Duodenal mucosa (tissue), 2 donors: Measurements from ENCODE around the gene PHACTR1.
"Not testable (repeated sequence)": the region's sequence is repeated elsewhere in the genome, so short reads cannot be mapped to it uniquely, and the experiment has no call there.

Source experiments
- H3K27ac ChIP-seq: one replicate; pipeline ENCODE4 v1.7.0; 2013; ENCODE audit warnings: low read depth, low read length
- H3K27me3 ChIP-seq, 2 donors: one replicate each; pipeline ENCODE4 v1.7.0; 2013; ENCODE audit warnings: low read length in 2 of 2, control low read depth in 1 of 2; ENCODE audit not compliant: insufficient read depth in 2 of 2, control insufficient read depth in 1 of 2
- H3K36me3 ChIP-seq, 2 donors: one replicate each; pipeline ENCODE4 v1.7.0; 2013; ENCODE audit warnings: low read length in 2 of 2, control low read depth in 1 of 2; ENCODE audit not compliant: insufficient read depth in 2 of 2, control insufficient read depth in 1 of 2
- H3K4me1 ChIP-seq, 2 donors: one replicate each; pipeline ENCODE4 v1.7.0; 2013; ENCODE audit warnings: low read length in 2 of 2, control low read depth in 1 of 2; ENCODE audit not compliant: insufficient read depth in 2 of 2, control insufficient read depth in 1 of 2
- H3K4me3 ChIP-seq, 2 donors: one replicate each; pipeline ENCODE4 v1.7.0; 2013; ENCODE audit warnings: low read length in 2 of 2, low read depth in 1 of 2
- H3K9ac ChIP-seq, 2 donors: one replicate each; pipeline ENCODE4 v1.7.0; 2013; ENCODE audit warnings: low read length in 2 of 2, low read depth in 1 of 2
- H3K9me3 ChIP-seq, 2 donors: one replicate each; pipeline ENCODE4 v1.7.0; 2013; ENCODE audit warnings: low read length in 2 of 2, control low read depth in 1 of 2; ENCODE audit not compliant: control insufficient read depth in 1 of 2

Gene PHACTR1

DNA sequence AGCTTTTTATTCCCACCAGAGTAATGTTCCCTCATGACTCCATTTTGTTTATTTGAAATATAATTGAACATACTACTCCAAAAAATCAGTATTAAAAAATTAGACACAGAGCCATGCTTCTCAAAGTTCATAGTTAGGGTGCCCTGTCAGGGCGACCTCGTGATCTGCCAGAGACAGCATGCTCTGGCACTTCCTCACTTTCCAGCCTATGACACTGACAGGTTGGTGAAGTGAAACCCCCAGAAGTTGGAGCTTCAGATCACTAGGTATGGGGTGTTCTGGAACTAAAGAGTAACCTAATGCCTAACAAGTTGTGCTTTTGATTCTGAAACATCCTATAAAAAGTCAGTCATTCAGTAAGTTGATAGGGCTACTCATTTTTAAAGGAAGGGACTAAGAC is 518.8 kb downstream of the PHACTR1 start:
- H3K9ac ChIP-seq, result no peak overlapping the region
- no peaks in the 10 kb centered on the region for H3K9me3 ChIP-seq
- H3K36me3 ChIP-seq, result no peaks in the 10 kb centered on the region
- H3K27ac ChIP-seq, result no peak overlapping the region
- H3K4me3 ChIP-seq, result no peak overlapping the region
- no peaks in the 10 kb centered on the region for H3K27me3 ChIP-seq
- H3K4me1 ChIP-seq, result no peaks in the 10 kb centered on the region

DNA sequence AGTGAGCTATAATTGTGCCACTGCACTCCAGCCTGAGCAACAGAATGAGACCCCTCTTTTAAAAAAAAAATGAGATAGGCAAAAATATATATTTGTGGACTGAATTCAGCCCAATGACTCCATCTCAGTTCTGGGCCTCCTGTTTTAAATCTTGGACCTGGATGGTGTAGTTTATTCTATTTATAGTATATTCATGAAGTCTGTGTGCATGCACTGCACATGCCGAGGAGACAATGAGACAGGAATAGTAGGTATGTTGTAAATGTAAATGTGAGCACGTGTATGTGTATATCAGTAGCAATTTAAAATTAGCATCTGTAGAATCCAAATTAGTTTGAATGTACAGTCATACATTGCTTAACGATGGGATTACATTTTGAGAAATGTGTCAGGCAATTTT is 520.8 kb downstream of the PHACTR1 start:
- no peak overlapping the region for H3K27ac ChIP-seq
- H3K4me1 ChIP-seq, result no peaks in the 10 kb centered on the region
- no peak overlapping the region for H3K4me3 ChIP-seq
- no peaks in the 10 kb centered on the region for H3K9me3 ChIP-seq
- no peaks in the 10 kb centered on the region for H3K36me3 ChIP-seq
- no peaks in the 10 kb centered on the region for H3K27me3 ChIP-seq
- H3K9ac ChIP-seq, result no peak overlapping the region

DNA sequence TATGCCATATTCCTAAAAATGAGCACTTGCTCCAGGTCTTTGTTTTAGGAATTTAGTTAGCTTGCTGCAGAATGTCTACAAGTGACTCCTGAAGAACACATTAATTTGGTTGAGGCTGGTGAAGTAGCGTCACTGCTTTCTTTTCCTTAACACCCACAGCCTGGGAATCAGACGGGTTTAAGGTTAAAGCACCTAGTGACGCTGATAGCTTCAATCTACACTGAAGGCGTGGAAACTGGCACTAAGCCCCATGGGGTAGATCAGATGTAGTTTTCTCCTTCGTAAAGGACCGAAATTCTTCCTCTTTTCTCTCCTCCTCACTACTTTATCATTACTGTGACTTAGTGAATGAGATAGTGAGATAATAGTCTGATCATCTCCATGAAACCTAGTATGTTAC is 521.5 kb downstream of the PHACTR1 start:
- no peaks in the 10 kb centered on the region for H3K27me3 ChIP-seq
- H3K9me3 ChIP-seq, result no peaks in the 10 kb centered on the region
- no peak overlapping the region for H3K27ac ChIP-seq
- no peak overlapping the region for H3K4me3 ChIP-seq
- no peaks in the 10 kb centered on the region for H3K36me3 ChIP-seq
- no peak overlapping the region for H3K9ac ChIP-seq
- H3K4me1 ChIP-seq, result no peaks in the 10 kb centered on the region

DNA sequence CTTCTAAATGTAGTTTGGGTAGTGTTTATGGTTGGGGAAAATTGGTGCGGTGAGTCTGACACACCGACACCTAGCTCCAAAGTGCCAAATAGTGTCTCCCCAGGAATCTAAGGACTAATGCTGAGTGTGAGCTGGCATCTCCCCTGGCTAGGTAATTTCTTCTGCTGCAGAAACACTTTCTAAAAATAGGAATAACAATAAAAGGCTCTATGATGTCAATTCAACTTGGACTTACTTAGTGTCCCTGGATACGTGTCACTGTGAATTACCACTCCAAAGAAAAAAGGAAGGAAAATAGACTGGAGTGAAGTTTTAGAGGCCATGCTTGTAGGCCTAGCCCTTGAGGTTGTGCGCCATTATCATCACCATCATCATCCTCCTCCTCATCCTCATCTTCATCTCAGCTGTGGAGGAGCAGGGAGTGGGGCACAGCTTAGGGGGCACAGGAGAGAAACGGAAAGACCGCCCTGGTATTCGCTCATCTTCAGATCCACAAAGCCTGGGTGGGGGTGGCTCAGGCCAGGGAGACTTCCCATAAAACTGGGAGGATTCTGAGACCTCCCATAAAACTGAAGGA is 522.2 kb downstream of the PHACTR1 start:
- Histone ChIP-seq H3K36me3 (no peaks in the 10 kb centered on the region), H3K27me3 (no peaks in the 10 kb centered on the region), H3K9me3 (no peaks in the 10 kb centered on the region), H3K4me3 (no peak overlapping the region), H3K4me1 (no peaks in the 10 kb centered on the region), H3K9ac (no peak overlapping the region), H3K27ac (no peak overlapping the region)

- no peaks in the 10 kb centered on the region for H3K36me3 ChIP-seq
- H3K27me3 ChIP-seq, result no peaks in the 10 kb centered on the region
- H3K9me3 ChIP-seq, result no peaks in the 10 kb centered on the region
- H3K4me1 ChIP-seq, result no peaks in the 10 kb centered on the region
- no peak overlapping the region for H3K27ac ChIP-seq
- H3K9ac ChIP-seq, result no peak overlapping the region
- no peak overlapping the region for H3K4me3 ChIP-seq
Measured at GRCh38 chr6:13239530-13240455, 523.2 kb downstream of the PHACTR1 start.

DNA sequence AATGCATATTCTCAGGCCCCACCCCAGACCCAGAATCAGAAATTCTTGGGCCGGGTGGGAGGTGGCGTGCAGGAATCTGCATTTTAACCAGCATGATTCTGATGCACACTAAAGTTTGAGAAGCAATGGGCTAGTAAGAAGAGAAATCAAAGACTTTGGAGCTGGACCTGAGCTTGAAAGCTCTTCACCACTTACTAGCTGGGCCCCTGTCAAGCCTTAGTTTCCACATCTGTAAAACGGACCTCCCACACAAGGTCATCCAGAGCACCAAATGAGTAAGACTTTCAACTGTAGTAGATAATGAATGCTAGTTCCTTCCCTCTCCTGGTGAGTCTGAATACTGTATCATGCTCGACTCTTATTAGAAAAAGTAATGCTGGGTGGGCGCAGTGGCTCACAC is 524.8 kb downstream of the PHACTR1 start:
- Histone ChIP-seq H3K9ac (no peak overlapping the region), H3K36me3 (no peaks in the 10 kb centered on the region), H3K27me3 (no peaks in the 10 kb centered on the region), H3K27ac (no peak overlapping the region), H3K4me3 (no peak overlapping the region), H3K4me1 (no peaks in the 10 kb centered on the region), H3K9me3 (no peaks in the 10 kb centered on the region)

GRCh38 chr6:13242178-13242577 is 525.6 kb downstream of the PHACTR1 start:
- Histone ChIP-seq H3K36me3 (no peaks in the 10 kb centered on the region), H3K4me3 (no peak overlapping the region), H3K9ac (no peak overlapping the region), H3K4me1 (no peaks in the 10 kb centered on the region), H3K27me3 (no peaks in the 10 kb centered on the region), H3K9me3 (no peaks in the 10 kb centered on the region), H3K27ac (no peak overlapping the region)

- no peaks in the 10 kb centered on the region for H3K27me3 ChIP-seq
- no peak overlapping the region for H3K9ac ChIP-seq
- H3K4me3 ChIP-seq, result no peak overlapping the region
- H3K9me3 ChIP-seq, result no peaks in the 10 kb centered on the region
- no peaks in the 10 kb centered on the region for H3K36me3 ChIP-seq
- H3K4me1 ChIP-seq, result no peaks in the 10 kb centered on the region
- no peak overlapping the region for H3K27ac ChIP-seq
Measured at GRCh38 chr6:13242590-13242989, 526.0 kb downstream of the PHACTR1 start.

GRCh38 chr6:13243033-13243432 is 526.5 kb downstream of the PHACTR1 start:
- no peaks in the 10 kb centered on the region for H3K36me3 ChIP-seq
- H3K9me3 ChIP-seq, result no peaks in the 10 kb centered on the region
- no peaks in the 10 kb centered on the region for H3K27me3 ChIP-seq
- no peak overlapping the region for H3K9ac ChIP-seq
- H3K27ac ChIP-seq, result no peak overlapping the region
- H3K4me3 ChIP-seq, result no peak overlapping the region
- H3K4me1 ChIP-seq, result no peaks in the 10 kb centered on the region

- H3K9me3 ChIP-seq, H3K4me1 ChIP-seq, H3K9ac ChIP-seq, H3K27me3 ChIP-seq, H3K36me3 ChIP-seq, H3K4me3 ChIP-seq, H3K27ac ChIP-seq: not testable (repeated sequence)
Measured at GRCh38 chr6:13243745-13244144, 527.2 kb downstream of the PHACTR1 start.
